GM12891 (cell line): ENCODE results near the gene TEX19.

Experiments
- DNase-seq: peaks from one replicate; pipeline ENCODE4 v3.0.0; 2011; ENCODE audit warnings: low spot score; ENCODE audit not compliant: insufficient read length
- FAIRE-seq: peaks from 2 replicates; lab custom pipeline; 2011; peaks lifted over from hg19 to GRCh38; lab: Jason Lieb, UNC
- PAX5 ChIP-seq: IDR thresholded peaks from 2 replicates; pipeline ENCODE4 v1.6.1; 2011; ENCODE audit warnings: low read length, moderate library complexity, mild to moderate bottlenecking; ENCODE audit not compliant: insufficient read depth, severe bottlenecking
- POLR2A ChIP-seq: IDR thresholded peaks from 2 replicates; pipeline ENCODE4 v1.6.1; 2011; ENCODE audit warnings: low read depth, low read length, control low read depth
- POLR2AphosphoS5 ChIP-seq: IDR thresholded peaks from 2 replicates; pipeline ENCODE4 v1.6.1; 2011; ENCODE audit warnings: low read depth, low read length, control low read depth
- POU2F2 ChIP-seq: IDR thresholded peaks from 2 replicates; pipeline ENCODE4 v1.6.1; 2011; ENCODE audit warnings: low read depth, mild to moderate bottlenecking, control low read depth, low read length, moderate library complexity
- SPI1 ChIP-seq: IDR thresholded peaks from 2 replicates; pipeline ENCODE4 v1.6.1; 2011; ENCODE audit warnings: low read depth, low read length, control low read depth
- TAF1 ChIP-seq: IDR thresholded peaks from 2 replicates; pipeline ENCODE4 v1.6.1; 2011; ENCODE audit warnings: low read depth, low read length, control low read depth

Gene TEX19

DNA sequence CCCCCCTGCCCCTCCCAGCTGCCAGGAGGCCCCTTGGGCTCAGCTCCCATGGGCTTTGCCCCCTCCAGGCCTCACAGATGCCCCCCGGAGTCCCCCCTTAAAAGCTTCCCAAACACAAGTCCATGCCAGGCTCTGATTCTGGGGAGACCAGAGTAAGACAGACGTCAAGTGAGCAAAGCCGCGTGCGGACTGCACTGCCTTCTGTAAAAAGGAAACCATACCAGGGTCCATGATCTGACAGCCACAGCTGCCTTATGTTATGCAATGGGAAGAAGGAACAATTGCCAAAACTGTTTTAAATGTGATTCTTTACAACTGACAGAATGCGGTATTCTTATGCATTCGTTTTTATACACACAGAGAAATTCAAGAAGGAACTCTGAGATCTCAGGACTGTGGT, 41.2 kb downstream of the TEX19 start:
- FAIRE-seq (no peak), DNase-seq (no peak)
- TF ChIP-seq SPI1 (no peak), POLR2AphosphoS5 (no peak), POLR2A (no peak), TAF1 (no peak), POU2F2 (no peak), PAX5 (no peak)

- DNase-seq (peak; percentile 86), FAIRE-seq (peak; percentile 89)
Observed at GRCh38 chr17:82400830-82401229, 41.8 kb downstream of the TEX19 start.

GRCh38 chr17:82402865-82403264, 43.8 kb downstream of the TEX19 start:
- FAIRE-seq (peak; percentile 85), DNase-seq (no peak)
- no peak for TF ChIP-seq POU2F2

More at GRCh38 chr17:82400830-82401229, 41.8 kb downstream of the TEX19 start:
- TF ChIP-seq SPI1 (peak; percentile 90), POLR2A (no peak)

DNA sequence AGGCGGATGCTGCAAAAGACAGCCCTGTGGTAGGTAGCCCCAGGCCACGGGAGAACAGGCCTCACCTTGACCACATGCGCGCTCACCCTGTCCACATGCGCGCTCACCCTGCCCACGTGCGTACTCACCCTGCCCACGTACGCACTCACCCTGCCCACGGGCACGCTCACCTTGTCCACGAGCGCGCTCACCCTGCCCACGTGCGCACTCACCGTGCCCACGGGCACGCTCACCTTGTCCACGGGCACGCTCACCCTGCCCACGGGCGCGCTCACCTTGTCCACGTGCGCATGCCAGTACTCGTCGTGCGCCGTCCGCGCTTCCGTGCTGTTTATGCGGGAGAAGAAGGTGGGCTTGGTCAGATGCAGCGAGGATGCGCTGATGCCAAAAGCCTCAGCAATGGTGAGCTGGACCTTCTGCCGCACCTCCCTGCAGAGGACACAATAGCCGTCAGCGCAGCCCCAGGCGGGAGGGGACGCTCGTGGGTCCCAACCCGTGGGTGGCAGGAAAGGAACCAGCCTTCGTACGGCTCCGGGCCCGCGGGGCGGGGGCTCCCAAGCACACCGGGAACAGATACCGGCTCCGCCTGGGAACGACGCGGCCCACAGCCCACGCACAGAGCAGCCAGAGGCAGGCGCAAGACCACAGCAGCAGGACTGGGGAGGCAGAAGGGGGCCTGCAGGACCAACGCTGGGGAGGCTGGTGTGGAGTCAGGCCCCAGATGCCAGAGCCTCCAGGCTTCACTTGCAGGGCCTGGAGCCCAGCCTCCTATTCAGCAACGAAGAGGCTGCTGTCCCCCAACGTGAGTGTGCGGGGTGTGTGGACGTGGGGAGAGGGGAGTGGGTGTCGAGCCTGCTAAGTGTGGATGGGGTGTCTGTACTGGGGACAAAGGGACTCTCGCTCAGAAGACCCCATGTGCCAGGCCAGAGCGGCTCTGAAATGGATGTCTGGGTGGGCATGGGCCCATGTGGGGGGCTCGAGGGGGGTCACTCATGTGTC, 44.9 kb downstream of the TEX19 start:
- FAIRE-seq (peak; percentile 78), DNase-seq (no peak)
- TF ChIP-seq POU2F2, result 0 out of 2 replicates have a peak, but pooled peaks have one; percentile 22
- no peak for TF ChIP-seq POLR2A

- TF ChIP-seq TAF1 (no peak), POU2F2 (no peak)
- FAIRE-seq, result no peak
- no peak for DNase-seq
Observed at GRCh38 chr17:82405051-82405450, 46.0 kb downstream of the TEX19 start.

GRCh38 chr17:82406131-82406671, 47.2 kb downstream of the TEX19 start:
- no peak for FAIRE-seq
- no peak for DNase-seq
- no peak for TF ChIP-seq POLR2A
- no peak for TF ChIP-seq SPI1
- no peak for TF ChIP-seq POLR2AphosphoS5
- TF ChIP-seq TAF1, result no peak
- no peak for TF ChIP-seq PAX5

DNA sequence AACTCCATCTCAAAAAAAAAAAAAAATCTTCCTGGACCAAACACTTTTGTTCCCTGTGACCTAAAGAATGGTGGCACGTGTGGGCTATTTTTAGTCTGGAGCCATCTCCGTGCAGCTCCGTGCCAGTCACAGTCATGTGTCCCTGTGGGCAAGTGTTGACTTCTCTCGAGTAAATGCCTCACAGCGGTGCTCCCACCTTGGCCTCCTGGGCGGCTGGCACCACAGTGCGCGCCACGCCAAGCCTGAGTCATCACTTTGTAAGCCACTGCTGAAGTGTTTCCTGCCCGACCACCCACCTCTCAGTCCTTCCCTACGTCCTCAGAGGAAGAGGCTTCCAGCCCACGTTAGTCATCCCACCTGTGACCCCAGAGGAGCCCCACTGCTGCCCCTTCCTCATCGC, 48.2 kb downstream of the TEX19 start:
- no peak for DNase-seq
- no peak for FAIRE-seq
- TF ChIP-seq PAX5 (no peak), TAF1 (no peak), POU2F2 (no peak), POLR2AphosphoS5 (no peak), SPI1 (no peak), POLR2A (no peak)

DNA sequence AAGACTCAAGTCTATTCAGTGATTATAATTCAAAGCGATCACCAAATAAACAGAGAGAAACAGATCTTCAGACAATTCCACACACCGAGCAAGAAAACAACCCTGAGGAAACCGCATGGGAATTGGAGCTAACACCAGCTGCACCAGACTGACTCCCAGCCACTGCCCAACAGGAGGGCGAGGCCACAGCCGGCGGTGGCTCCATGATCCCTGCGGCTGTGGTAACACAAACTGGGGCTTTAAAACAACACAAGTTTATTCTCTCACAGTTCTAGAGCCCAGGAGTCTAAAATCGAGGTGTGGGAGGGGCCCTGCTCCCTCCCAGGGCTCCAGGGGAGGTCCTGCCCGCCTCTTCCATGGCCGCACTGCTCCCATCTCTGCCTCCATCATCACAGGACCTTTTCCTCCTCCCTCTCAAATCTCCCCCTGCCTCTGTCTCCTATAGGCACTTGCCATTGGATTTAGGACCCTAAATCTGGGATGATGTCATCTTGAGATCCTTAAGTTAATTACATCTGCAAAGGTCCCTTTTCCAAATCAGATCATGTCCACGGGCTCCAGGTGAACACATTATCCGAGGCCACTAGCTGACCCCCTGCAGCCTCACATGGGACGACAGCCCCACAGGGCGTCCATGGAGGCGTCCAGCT, 49.4 kb downstream of the TEX19 start:
- FAIRE-seq (no peak), DNase-seq (no peak)
- no peak for TF ChIP-seq POLR2AphosphoS5
- no peak for TF ChIP-seq PAX5
- TF ChIP-seq SPI1, result no peak
- no peak for TF ChIP-seq POU2F2
- TF ChIP-seq TAF1, result no peak
- no peak for TF ChIP-seq POLR2A

- TF ChIP-seq SPI1, result no peak
- no peak for TF ChIP-seq PAX5
- no peak for TF ChIP-seq POLR2A
- TF ChIP-seq TAF1, result no peak
- no peak for TF ChIP-seq POLR2AphosphoS5
- TF ChIP-seq POU2F2, result no peak
Observed at GRCh38 chr17:82408938-82409318, 49.9 kb downstream of the TEX19 start.

More at GRCh38 chr17:82408938-82409318, 49.9 kb downstream of the TEX19 start:
- no peak for FAIRE-seq
- no peak for DNase-seq
